ENCODE results near the gene GUCY1B1.

GRCh38 chr4:155741546-155741945 lies 17.3 kb upstream of the GUCY1B1 start:
- no peak for TF ChIP-seq POLR2AphosphoS5 (IDR thresholded peaks at IDR 0.05)
- TF ChIP-seq POLR2A (IDR thresholded peaks at IDR 0.05), result no peak
